Ishikawa (cell line): ENCODE results near the gene TMEM35B.

ENCODE experiments used
- CEBPB ChIP-seq: IDR thresholded peaks from 2 replicates; pipeline ENCODE4 v1.6.1; 2012
- CREB1 ChIP-seq: IDR thresholded peaks from 2 replicates; pipeline ENCODE4 v1.6.1; 2012; ENCODE audit warnings: low read depth
- EGR1 ChIP-seq: IDR thresholded peaks from 2 replicates; pipeline ENCODE4 v1.6.1; 2012
- FOXM1 ChIP-seq: IDR thresholded peaks from 2 replicates; pipeline ENCODE4 v1.6.1; 2012; ENCODE audit warnings: low read depth, borderline replicate concordance
- MAX ChIP-seq: IDR thresholded peaks from 2 replicates; pipeline ENCODE4 v1.6.1; 2012
- NFIC ChIP-seq: IDR thresholded peaks from 2 replicates; pipeline ENCODE4 v1.6.1; 2012
- RAD21 ChIP-seq: IDR thresholded peaks from 2 replicates; pipeline ENCODE4 v1.6.1; 2012; ENCODE audit warnings: low read depth
- REST ChIP-seq: IDR thresholded peaks from 2 replicates; pipeline ENCODE4 v1.6.1; 2012; ENCODE audit warnings: low read depth, mild to moderate bottlenecking
- TAF1 ChIP-seq: IDR thresholded peaks from 2 replicates; pipeline ENCODE4 v1.6.1; 2012; ENCODE audit warnings: low read depth, mild to moderate bottlenecking
- TCF12 ChIP-seq: IDR thresholded peaks from 2 replicates; pipeline ENCODE4 v1.6.1; 2012; ENCODE audit warnings: low read depth
- TEAD4 ChIP-seq: IDR thresholded peaks from 2 replicates; pipeline ENCODE4 v1.6.1; 2012
- USF1 ChIP-seq: IDR thresholded peaks from 2 replicates; pipeline ENCODE4 v1.6.1; 2012
- YY1 ChIP-seq: IDR thresholded peaks from 2 replicates; pipeline ENCODE4 v1.6.1; 2012; ENCODE audit warnings: low read depth
- ZBTB7A ChIP-seq: IDR thresholded peaks from 2 replicates; pipeline ENCODE4 v1.6.1; 2012; ENCODE audit warnings: low read depth

Gene TMEM35B

GRCh38 chr1:34970220-34970735 lies 14.9 kb downstream of the TMEM35B start:
- TF ChIP-seq NFIC (no peak), MAX (no peak), EGR1 (no peak), ZBTB7A (no peak), TAF1 (no peak), TCF12 (no peak), RAD21 (no peak)

GRCh38 chr1:34965597-34965996 lies 19.6 kb downstream of the TMEM35B start:
- TF ChIP-seq ZBTB7A (no peak), USF1 (no peak), REST (no peak), TEAD4 (no peak), EGR1 (no peak), NFIC (no peak), CEBPB (no peak), CREB1 (no peak), MAX (no peak), YY1 (no peak), FOXM1 (no peak)

- TF ChIP-seq USF1 = no peak
- TF ChIP-seq NFIC = no peak
- no peak for TF ChIP-seq REST
- TF ChIP-seq EGR1 = no peak
- no peak for TF ChIP-seq TAF1
- no peak for TF ChIP-seq YY1
- TF ChIP-seq TCF12 = no peak
- TF ChIP-seq RAD21 = no peak
- TF ChIP-seq FOXM1 = no peak
Observed at GRCh38 chr1:34950428-34950827, 34.7 kb downstream of the TMEM35B start.

- TF ChIP-seq NFIC (no peak), MAX (peak; percentile 50), EGR1 (no peak)
Observed at GRCh38 chr1:34946211-34946610, 38.9 kb downstream of the TMEM35B start.
